ENCODE data around the gene S1PR1. TPM values are rescaled to one million over a fixed set of nuclear protein-coding genes. Genes with fewer than 3 reads are reported as not detected.

The S1PR1 gene
- total RNA-seq, 1 donor from 2014 or later = 0.29 TPM

GRCh38 chr1:101265684-101266083 lies 28.9 kb downstream of the S1PR1 start:
- DNase-seq (ENCODE audit: low read depth) = no peak
- no peak overlapping the region for H3K4me3 ChIP-seq (ENCODE audit: low read depth, low read length)
- TF ChIP-seq CTCF (conservative IDR thresholded peaks at IDR 0.05; ENCODE audit: low read depth, low read length) = no peak

DNA sequence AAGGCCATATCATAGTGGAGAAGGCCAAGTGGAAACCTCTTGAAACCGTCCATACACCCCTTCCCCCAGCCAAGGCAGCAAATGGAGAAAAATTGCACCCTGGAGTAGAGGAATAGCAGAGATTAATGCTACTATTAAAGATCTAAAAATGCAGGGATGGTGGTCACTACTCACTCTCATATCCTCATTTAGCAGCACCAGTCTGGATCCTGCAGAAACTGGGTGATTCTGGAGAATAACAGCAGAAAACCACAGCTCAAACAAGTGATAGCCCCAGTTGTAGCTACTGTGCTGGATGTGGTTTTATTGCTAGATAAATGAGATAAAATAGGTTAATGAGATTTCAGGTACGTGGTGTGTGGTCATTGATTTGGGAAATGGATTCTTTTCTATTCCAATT lies 30.3 kb downstream of the S1PR1 start:
- no peak for TF ChIP-seq CTCF (conservative IDR thresholded peaks at IDR 0.05; ENCODE audit: low read depth, low read length)
- no peak for DNase-seq (ENCODE audit: low read depth)
- no peak overlapping the region for H3K4me3 ChIP-seq (ENCODE audit: low read depth, low read length)

- TF ChIP-seq CTCF (conservative IDR thresholded peaks at IDR 0.05; ENCODE audit: low read depth, low read length) = no peak
- H3K4me3 ChIP-seq (ENCODE audit: low read depth, low read length) = no peak overlapping the region
- no peak for DNase-seq (ENCODE audit: low read depth)
These were observed 32.1 kb downstream of the S1PR1 start for GRCh38 chr1:101268893-101269292.

- DNase-seq (ENCODE audit: low read depth) = no peak
- TF ChIP-seq CTCF (conservative IDR thresholded peaks at IDR 0.05; ENCODE audit: low read depth, low read length) = no peak
- no peak overlapping the region for H3K4me3 ChIP-seq (ENCODE audit: low read depth, low read length)
These were observed 38.9 kb downstream of the S1PR1 start for GRCh38 chr1:101275672-101276071.

DNA sequence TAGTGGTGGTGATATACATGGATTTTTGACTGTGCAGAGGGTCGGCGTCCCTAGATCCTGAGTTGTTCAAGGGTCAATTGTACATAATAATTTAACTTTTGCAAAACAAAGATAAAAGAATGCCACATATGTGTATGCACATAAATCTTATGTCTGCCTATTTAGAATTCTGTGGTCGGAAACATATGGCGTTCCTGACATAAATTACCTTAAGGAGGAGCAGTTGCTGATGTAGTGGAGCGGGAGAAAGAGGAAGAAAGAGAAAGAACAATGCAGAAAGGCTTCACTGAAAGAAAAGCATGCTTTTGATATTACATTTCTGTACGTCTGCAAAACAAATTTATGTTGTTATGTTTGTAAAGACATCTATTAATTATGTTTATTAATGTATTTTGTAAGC lies 40.0 kb downstream of the S1PR1 start:
- DNase-seq (ENCODE audit: low read depth) = no peak
- TF ChIP-seq CTCF (conservative IDR thresholded peaks at IDR 0.05; ENCODE audit: low read depth, low read length) = no peak

DNA sequence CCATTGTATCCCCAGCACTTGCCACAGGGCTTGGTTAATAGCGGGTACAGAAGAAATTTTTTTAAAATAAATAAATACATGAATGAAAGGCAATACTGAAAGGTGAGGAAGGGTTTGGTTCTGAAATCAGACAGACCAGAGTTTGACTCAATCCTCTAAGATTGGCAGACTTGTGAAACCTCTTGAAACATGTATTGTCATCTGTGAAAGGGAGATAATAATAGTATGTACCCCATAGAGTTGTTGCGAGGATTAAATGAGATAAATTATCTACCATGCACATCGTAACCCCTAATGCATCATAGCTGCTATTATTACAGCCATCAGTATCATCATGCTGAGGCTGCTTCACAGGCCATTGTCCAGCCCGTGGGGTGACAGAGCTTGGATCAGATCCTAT lies 41.4 kb downstream of the S1PR1 start:
- no peak for TF ChIP-seq CTCF (conservative IDR thresholded peaks at IDR 0.05; ENCODE audit: low read depth, low read length)
- DNase-seq (ENCODE audit: low read depth) = no peak
- H3K4me3 ChIP-seq (ENCODE audit: low read depth, low read length) = no peak overlapping the region

More for the DNA sequence above, 40.0 kb downstream of the S1PR1 start:
- no peak overlapping the region for H3K4me3 ChIP-seq (ENCODE audit: low read depth, low read length)

GRCh38 chr1:101278845-101279244 lies 42.0 kb downstream of the S1PR1 start:
- no peak overlapping the region for H3K4me3 ChIP-seq (ENCODE audit: low read depth, low read length)
- DNase-seq (ENCODE audit: low read depth) = no peak
- no peak for TF ChIP-seq CTCF (conservative IDR thresholded peaks at IDR 0.05; ENCODE audit: low read depth, low read length)
